Cardiac muscle cell (in vitro differentiated cells and primary cell): Measurements from ENCODE around the gene HNRNPLL. TPM values are rescaled to one million over a fixed set of nuclear protein-coding genes. Genes with fewer than 3 reads are reported as not detected.

Experiments
- DNase-seq, 2 donors: peaks; one replicate each; pipeline versions ENCODE4 v3.0.0 to v3.0.0-alpha.2; 2010 to 2017; ENCODE audit warnings: low read depth in 1 of 2, low spot score in 1 of 2
- H3K27ac ChIP-seq: fragments of 200-600 bp; sonication (generic); 2 replicates; pipeline ENCODE4 v1.5.1; 2016
- H3K27me3 ChIP-seq: fragments of 200-600 bp; sonication (generic); 2 replicates; pipeline ENCODE4 v1.6.0; 2016; ENCODE audit warnings: control low read depth
- H3K36me3 ChIP-seq: fragments of 200-600 bp; sonication (generic); 2 replicates; pipeline ENCODE4 v1.5.1; 2016; ENCODE audit warnings: control low read depth
- H3K4me1 ChIP-seq: fragments of 200-600 bp; sonication (generic); 2 replicates; pipeline ENCODE4 v1.8.1; 2017; ENCODE audit warnings: low read depth, mild to moderate bottlenecking, mixed run types
- H3K4me3 ChIP-seq: fragments of 200-600 bp; sonication (generic); 2 replicates; pipeline ENCODE4 v1.5.1; 2016; ENCODE audit warnings: mild to moderate bottlenecking
- H3K9me3 ChIP-seq: fragments of 200-600 bp; sonication (generic); 2 replicates; pipeline ENCODE4 v1.5.1; 2017; ENCODE audit warnings: low read depth, mild to moderate bottlenecking, control low read depth
- polyA plus RNA-seq: library from polyadenylated mRNA; unstranded; fragments of >200 nt; fragmentation: Nextera tagmentation; extraction: Ambion mirVana; gene quantifications from 2 replicates; pipeline ENCODE4 v1.2.1, GENCODE V29; 2016
- total RNA-seq: library from RNA; depleted of rRNA; stranded (reverse); fragments of >200 nt; gene quantifications from 2 replicates; pipeline ENCODE4 v1.2.3, GENCODE V29; 2016
- TF ChIP-seq, protein P1 (sequence below): IDR thresholded peaks from 2 replicates; pipeline ENCODE4 v1.5.1; 2012; ENCODE audit warnings: low read depth, mild to moderate bottlenecking, low read length

The HNRNPLL gene
- total and polyA plus RNA-seq, 2 experiments from 2014 or later, result 65.4 to 76.2 TPM

DNA sequence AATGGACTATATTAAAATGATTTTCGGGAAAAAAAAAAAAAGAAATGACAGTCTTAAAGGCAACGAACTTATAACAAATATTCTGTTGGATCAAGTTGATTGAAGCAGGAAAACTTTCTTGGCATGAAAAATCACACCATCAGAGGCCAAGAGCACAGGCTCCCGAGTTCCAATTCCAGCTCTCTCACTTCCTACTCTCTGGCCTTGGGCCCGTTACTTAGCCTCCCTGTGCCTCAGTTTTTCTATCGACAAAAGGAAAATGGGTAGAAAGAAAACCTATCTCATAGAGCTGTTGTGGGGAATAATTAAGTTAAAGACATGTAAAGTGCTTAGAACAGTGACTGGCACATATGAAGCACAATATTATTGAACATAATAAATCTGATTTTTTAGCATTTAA lies 74.2 kb downstream of the HNRNPLL start:
- TF ChIP-seq, protein P1, sequence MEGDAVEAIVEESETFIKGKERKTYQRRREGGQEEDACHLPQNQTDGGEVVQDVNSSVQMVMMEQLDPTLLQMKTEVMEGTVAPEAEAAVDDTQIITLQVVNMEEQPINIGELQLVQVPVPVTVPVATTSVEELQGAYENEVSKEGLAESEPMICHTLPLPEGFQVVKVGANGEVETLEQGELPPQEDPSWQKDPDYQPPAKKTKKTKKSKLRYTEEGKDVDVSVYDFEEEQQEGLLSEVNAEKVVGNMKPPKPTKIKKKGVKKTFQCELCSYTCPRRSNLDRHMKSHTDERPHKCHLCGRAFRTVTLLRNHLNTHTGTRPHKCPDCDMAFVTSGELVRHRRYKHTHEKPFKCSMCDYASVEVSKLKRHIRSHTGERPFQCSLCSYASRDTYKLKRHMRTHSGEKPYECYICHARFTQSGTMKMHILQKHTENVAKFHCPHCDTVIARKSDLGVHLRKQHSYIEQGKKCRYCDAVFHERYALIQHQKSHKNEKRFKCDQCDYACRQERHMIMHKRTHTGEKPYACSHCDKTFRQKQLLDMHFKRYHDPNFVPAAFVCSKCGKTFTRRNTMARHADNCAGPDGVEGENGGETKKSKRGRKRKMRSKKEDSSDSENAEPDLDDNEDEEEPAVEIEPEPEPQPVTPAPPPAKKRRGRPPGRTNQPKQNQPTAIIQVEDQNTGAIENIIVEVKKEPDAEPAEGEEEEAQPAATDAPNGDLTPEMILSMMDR, result no peak
- no peak overlapping the region for H3K27ac ChIP-seq
- H3K9me3 ChIP-seq, result no peaks in the 10 kb centered on the region
- DNase-seq, result no peak
- H3K4me1 ChIP-seq, result no peaks in the 10 kb centered on the region
- no peaks in the 10 kb centered on the region for H3K36me3 ChIP-seq
- peak overlapping the region; percentile 23 for H3K4me3 ChIP-seq
- no peaks in the 10 kb centered on the region for H3K27me3 ChIP-seq

GRCh38 chr2:38528008-38528442 lies 74.7 kb downstream of the HNRNPLL start:
- Histone ChIP-seq H3K4me3 (peak overlapping the region; percentile 23), H3K36me3 (no peaks in the 10 kb centered on the region), H3K27ac (no peak overlapping the region), H3K4me1 (no peaks in the 10 kb centered on the region), H3K9me3 (no peaks in the 10 kb centered on the region), H3K27me3 (no peaks in the 10 kb centered on the region)
- peak; percentile 64 to 71 for DNase-seq
- TF ChIP-seq, protein P1, result peak; percentile 11

DNA sequence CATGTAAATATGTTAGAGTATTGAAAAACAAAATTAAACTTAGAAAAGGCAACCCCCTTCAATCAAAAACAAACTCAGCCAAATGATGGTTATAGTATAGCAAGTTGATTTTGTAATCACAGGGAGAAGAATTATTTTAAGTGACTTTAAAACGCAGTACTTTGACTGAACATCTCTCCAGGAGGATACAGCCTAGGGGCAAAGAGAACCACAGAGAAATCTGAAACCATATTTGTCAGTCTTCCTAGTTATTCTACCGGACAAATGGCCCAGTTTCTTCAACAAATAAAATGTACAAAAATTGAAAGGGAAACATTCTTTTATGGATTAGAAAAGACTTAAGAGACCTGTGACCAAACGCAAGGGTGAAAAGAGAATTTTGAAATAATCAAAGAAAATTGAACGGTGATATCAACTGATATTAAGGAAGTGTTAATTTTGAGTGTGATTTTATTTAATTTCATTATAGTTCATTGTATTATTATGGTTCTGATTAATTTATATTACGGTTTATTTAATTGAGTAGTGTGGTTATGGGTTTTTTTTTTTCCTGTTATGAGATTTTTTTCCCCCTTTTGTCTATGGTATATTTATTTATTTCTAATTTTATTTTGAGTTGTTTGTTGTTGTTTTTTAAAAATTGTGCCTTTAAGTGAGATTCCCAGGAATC lies 75.3 kb downstream of the HNRNPLL start:
- Histone ChIP-seq H3K9me3 (no peaks in the 10 kb centered on the region), H3K36me3 (no peaks in the 10 kb centered on the region), H3K4me1 (no peaks in the 10 kb centered on the region), H3K27ac (no peak overlapping the region), H3K27me3 (no peaks in the 10 kb centered on the region), H3K4me3 (peak overlapping the region; percentile 23)
- no peak for DNase-seq
- TF ChIP-seq, protein P1, result no peak

- Histone ChIP-seq H3K4me1 (no peaks in the 10 kb centered on the region), H3K27me3 (no peaks in the 10 kb centered on the region), H3K4me3 (no peak overlapping the region), H3K9me3 (no peaks in the 10 kb centered on the region), H3K36me3 (no peaks in the 10 kb centered on the region), H3K27ac (no peak overlapping the region)
- DNase-seq, result peak in 1 of 2 donors; percentile 86
- TF ChIP-seq, protein P1, result no peak
Measured at GRCh38 chr2:38526195-38526594, 76.5 kb downstream of the HNRNPLL start.

DNA sequence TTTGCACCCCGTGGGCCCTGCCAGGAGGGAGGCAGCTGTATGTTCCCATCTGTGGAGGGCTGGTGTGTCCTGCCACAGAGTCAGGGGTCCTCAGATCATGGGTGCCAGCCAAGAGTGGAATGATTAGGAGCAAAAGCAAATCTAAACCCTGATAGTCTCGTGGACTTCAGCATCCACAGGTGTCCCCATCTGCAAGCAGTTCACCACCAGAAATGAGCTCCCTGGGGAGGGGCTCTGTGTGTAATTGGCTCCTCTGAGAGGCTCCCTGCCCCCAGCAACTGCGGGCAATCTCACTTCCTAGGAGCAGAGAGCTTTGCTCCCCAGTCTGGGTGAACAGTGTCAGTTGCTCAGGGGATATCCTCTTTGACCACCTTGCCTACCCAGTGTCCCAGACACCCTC lies 78.1 kb downstream of the HNRNPLL start:
- Histone ChIP-seq H3K36me3 (no peaks in the 10 kb centered on the region), H3K9me3 (no peaks in the 10 kb centered on the region), H3K27ac (no peak overlapping the region), H3K4me1 (no peaks in the 10 kb centered on the region), H3K27me3 (no peaks in the 10 kb centered on the region), H3K4me3 (no peak overlapping the region)
- DNase-seq, result no peak
- TF ChIP-seq, protein P1, result no peak
